Naive B cell (primary cell): Measurements from ENCODE around the gene ATAD2B. TPM values are rescaled to one million over a fixed set of nuclear protein-coding genes. Genes with fewer than 3 reads are reported as not detected.
"Not testable (repeated sequence)": the region's sequence is repeated elsewhere in the genome, so short reads cannot be mapped to it uniquely, and the experiment has no call there.

Source experiments
- ATAC-seq, 2 donors: fragments of 150-1000 bp; cut with Tn5 transposase; 2 replicates each; pipeline ENCODE4 v1.10.0; 2021; ENCODE audit warnings: low read depth in 2 of 2, mild to moderate bottlenecking in 2 of 2, moderate library complexity in 2 of 2
- DNase-seq: peaks from one replicate; pipeline ENCODE4 v3.0.0; 2022
- H3K27ac Mint-ChIP-seq, 6 donors: one replicate each; pipeline ENCODE4 v1.8.0; 2020 to 2022; ENCODE audit warnings: mild to moderate bottlenecking in 6 of 6, mixed read lengths in 6 of 6, moderate library complexity in 5 of 6, inconsistent platforms in 2 of 6
- H3K27me3 Mint-ChIP-seq, 3 donors: one replicate each; pipeline ENCODE4 v1.8.0; 2021 to 2022; ENCODE audit warnings: mixed read lengths in 3 of 3, mild to moderate bottlenecking in 1 of 3
- H3K36me3 Mint-ChIP-seq, 2 donors: one replicate each; pipeline ENCODE4 v1.8.0; 2020 to 2022; ENCODE audit warnings: mixed read lengths in 2 of 2, inconsistent platforms in 1 of 2, mild to moderate bottlenecking in 1 of 2
- H3K4me1 Mint-ChIP-seq, 3 donors: one replicate each; pipeline ENCODE4 v1.8.0; 2020 to 2022; ENCODE audit warnings: mixed read lengths in 3 of 3, inconsistent platforms in 1 of 3, mild to moderate bottlenecking in 1 of 3, moderate library complexity in 1 of 3
- H3K4me3 Mint-ChIP-seq, 8 donors: one replicate each; pipeline ENCODE4 v1.8.0; 2020 to 2022; ENCODE audit warnings: mild to moderate bottlenecking in 8 of 8, mixed read lengths in 8 of 8, moderate library complexity in 8 of 8, inconsistent platforms in 2 of 8
- H3K9me3 Mint-ChIP-seq, 7 donors: one replicate each; pipeline ENCODE4 v1.8.0; 2020 to 2022; ENCODE audit warnings: mixed read lengths in 7 of 7, mild to moderate bottlenecking in 5 of 7, inconsistent platforms in 2 of 7, moderate library complexity in 1 of 7
- polyA plus RNA-seq, 6 donors: library from polyadenylated mRNA; unstranded; fragments of 300-500 nt; fragmentation: Illumina TruSeq; gene quantifications; one replicate each; pipeline ENCODE4 v1.2.3, GENCODE V29; 2021; ENCODE audit warnings: low read depth in 6 of 6

The ATAD2B gene
- polyA plus RNA-seq, 6 donors from 2014 or later, result 8.7 to 21.6 (median 15.0) TPM

GRCh38 chr2:23791030-23791429 lies 135.9 kb downstream of the ATAD2B start:
- Mint-ChIP-seq H3K27ac (no peak overlapping the region), H3K9me3 (no peaks in the 10 kb centered on the region), H3K36me3 (peaks cover 2 to 16% of the 10 kb centered on the region in 2 donors)

DNA sequence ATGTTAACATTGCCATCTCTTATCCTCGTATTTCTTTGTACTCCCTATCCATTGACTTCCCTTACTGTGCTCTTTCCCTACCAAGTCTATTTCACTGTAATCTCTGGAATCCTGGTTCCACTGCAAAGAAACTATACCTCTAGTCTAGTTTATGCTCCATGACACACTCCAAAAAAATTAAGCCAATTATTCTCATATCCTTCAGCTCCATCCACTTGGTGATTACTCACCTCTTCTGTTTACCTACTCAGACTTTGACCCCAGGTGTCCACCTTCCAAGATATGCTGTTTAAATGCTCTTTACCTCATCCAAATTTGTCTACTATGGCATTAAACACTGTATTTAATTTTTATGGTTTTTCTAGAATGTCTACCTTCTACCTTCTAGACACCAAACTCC lies 137.9 kb downstream of the ATAD2B start:
- Mint-ChIP-seq H3K4me1 (peaks cover 14 to 22% (median 22%) of the 10 kb centered on the region in 3 donors), H3K27me3 (no peaks in the 10 kb centered on the region), H3K9me3 (no peaks in the 10 kb centered on the region), H3K36me3 (peaks cover 7 to 29% of the 10 kb centered on the region in 2 donors), H3K27ac (peak overlapping the region in 4 of 6 donors; percentile 1 to 37 (median 15)), H3K4me3 (no peak overlapping the region)
- DNase-seq (no peak), ATAC-seq (no peak)

More at GRCh38 chr2:23791030-23791429, 135.9 kb downstream of the ATAD2B start:
- H3K4me1 Mint-ChIP-seq, result peaks cover 14 to 22% (median 22%) of the 10 kb centered on the region in 3 donors
- H3K4me3 Mint-ChIP-seq, result no peak overlapping the region
- no peaks in the 10 kb centered on the region for H3K27me3 Mint-ChIP-seq
- ATAC-seq (no peak), DNase-seq (no peak)

DNA sequence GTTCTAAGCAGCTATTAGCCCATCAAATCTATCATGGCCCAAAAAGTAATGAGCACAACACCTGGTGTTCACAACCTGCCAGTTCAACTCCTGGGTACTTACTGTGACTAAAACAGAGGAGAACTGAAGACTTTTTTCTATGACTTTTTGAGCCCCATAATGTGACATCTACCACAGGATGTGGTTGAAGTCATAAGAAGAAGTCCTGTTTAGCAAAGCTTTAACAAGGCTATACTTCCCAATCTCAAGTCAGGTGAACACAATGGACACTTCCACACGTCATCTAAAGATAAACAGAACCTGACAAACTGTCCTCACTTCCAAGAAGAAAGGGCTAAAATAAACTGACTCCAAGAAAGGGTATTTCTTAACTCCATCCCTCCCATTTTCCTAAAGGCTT lies 138.8 kb downstream of the ATAD2B start:
- peak; percentile 93 to 95 for ATAC-seq
- Mint-ChIP-seq H3K9me3 (no peaks in the 10 kb centered on the region), H3K27me3 (no peaks in the 10 kb centered on the region), H3K4me1 (peaks cover 14 to 22% (median 22%) of the 10 kb centered on the region in 3 donors), H3K4me3 (no peak overlapping the region), H3K36me3 (peaks cover 7 to 29% of the 10 kb centered on the region in 2 donors), H3K27ac (peak overlapping the region; percentile 8 to 90 (median 52))
- DNase-seq, result peak; percentile 40

GRCh38 chr2:23784971-23785370 lies 142.0 kb downstream of the ATAD2B start:
- H3K27me3 Mint-ChIP-seq, result no peaks in the 10 kb centered on the region
- peaks cover 14 to 20% (median 15%) of the 10 kb centered on the region in 3 donors for H3K4me1 Mint-ChIP-seq
- ATAC-seq, result no peak
- H3K36me3 Mint-ChIP-seq, result peaks cover 15 to 30% of the 10 kb centered on the region in 2 donors
- no peaks in the 10 kb centered on the region for H3K9me3 Mint-ChIP-seq
- DNase-seq, result no peak
- H3K4me3 Mint-ChIP-seq, result no peak overlapping the region
- no peak overlapping the region for H3K27ac Mint-ChIP-seq

- no peaks in the 10 kb centered on the region for H3K27me3 Mint-ChIP-seq
Observed at GRCh38 chr2:23782646-23783045, 144.3 kb downstream of the ATAD2B start.

DNA sequence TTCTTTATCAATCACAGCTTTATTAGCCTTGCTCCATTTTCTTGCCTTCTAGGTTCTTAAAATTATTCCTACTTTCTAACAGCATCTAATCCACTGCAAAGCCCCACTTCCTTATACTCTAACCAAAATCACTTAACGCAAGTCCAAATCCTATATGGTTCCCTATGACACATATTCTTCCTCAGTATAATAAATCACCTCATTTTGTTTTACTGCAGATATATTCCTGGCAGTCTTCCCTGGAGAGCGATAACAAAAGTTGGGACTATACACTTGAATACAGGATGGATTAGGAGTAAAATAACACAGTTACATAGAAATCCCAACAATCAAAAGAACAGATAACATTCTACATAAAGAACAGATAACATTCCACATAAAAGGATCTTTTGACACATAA lies 144.8 kb downstream of the ATAD2B start:
- no peaks in the 10 kb centered on the region for H3K4me1 Mint-ChIP-seq
- peaks cover 16 to 24% of the 10 kb centered on the region in 2 donors for H3K36me3 Mint-ChIP-seq
- peak overlapping the region in 1 of 8 donors; percentile 23 for H3K4me3 Mint-ChIP-seq
- DNase-seq, result no peak
- H3K9me3 Mint-ChIP-seq, result no peaks in the 10 kb centered on the region
- ATAC-seq, result no peak
- H3K27ac Mint-ChIP-seq, result peak overlapping the region in 1 of 6 donors; percentile 0
- H3K27me3 Mint-ChIP-seq, result no peaks in the 10 kb centered on the region

More at GRCh38 chr2:23782646-23783045, 144.3 kb downstream of the ATAD2B start:
- Mint-ChIP-seq H3K9me3 (no peaks in the 10 kb centered on the region), H3K4me1 (peaks cover 0 to 2% (median 2%) of the 10 kb centered on the region in 3 donors), H3K36me3 (peaks cover 15 to 24% of the 10 kb centered on the region in 2 donors), H3K4me3 (no peak overlapping the region), H3K27ac (no peak overlapping the region)
- DNase-seq (no peak), ATAC-seq (no peak)

- H3K27ac Mint-ChIP-seq, ATAC-seq: not testable (repeated sequence)
- peaks cover 23 to 26% of the 10 kb centered on the region in 2 donors for H3K36me3 Mint-ChIP-seq
Observed at GRCh38 chr2:23780465-23780864, 146.5 kb downstream of the ATAD2B start.

DNA sequence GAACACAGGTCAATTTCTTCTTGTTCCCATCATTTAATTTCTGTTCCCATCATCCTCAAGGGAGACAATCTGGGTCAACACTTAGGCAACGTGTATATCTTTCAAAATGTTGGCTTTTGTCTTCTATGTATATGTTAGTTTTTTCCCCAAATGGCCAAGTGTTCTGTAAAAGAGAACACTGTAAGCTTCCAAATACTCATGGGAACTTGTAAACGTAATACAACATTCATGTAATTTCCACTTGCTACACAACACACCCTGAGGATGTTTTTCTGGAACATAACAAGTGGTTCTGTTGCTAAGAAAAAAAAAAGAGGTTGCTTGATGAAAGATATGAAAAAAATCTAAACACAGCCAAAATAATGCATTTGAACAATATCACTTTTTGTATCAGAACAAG lies 149.1 kb downstream of the ATAD2B start:
- Mint-ChIP-seq H3K4me1 (peaks cover 0 to 4% (median 4%) of the 10 kb centered on the region in 3 donors), H3K36me3 (peaks cover 13 to 28% of the 10 kb centered on the region in 2 donors), H3K27ac (no peak overlapping the region), H3K4me3 (no peak overlapping the region), H3K9me3 (no peaks in the 10 kb centered on the region), H3K27me3 (no peaks in the 10 kb centered on the region)
- ATAC-seq (no peak), DNase-seq (no peak)

More at GRCh38 chr2:23780465-23780864, 146.5 kb downstream of the ATAD2B start:
- not testable (repeated sequence) for H3K27me3 Mint-ChIP-seq, DNase-seq, H3K9me3 Mint-ChIP-seq, H3K4me1 Mint-ChIP-seq
- H3K4me3 Mint-ChIP-seq, result peak overlapping the region in 1 of 8 donors; percentile 52

DNA sequence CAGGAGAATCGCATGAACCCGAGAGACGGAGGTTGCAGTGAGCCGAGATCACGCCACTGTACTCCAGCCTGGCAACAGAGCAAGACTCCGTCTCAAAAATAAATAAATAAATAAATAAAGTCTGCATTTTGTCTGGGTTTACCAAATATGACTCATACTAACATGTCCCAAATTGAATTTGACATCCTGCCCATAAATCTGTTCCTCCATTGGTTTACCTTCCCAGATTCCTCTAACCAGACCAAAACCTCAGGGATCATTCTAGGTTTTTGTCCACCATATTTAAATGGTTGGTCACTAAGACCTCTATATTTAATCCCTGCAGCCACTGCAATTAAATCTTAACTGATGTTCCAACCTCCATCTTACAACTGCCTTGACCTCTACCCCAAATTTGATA lies 150.9 kb downstream of the ATAD2B start:
- ATAC-seq, result no peak
- peaks cover 0 to 6% (median 4%) of the 10 kb centered on the region in 3 donors for H3K4me1 Mint-ChIP-seq
- peaks cover 0 to 7% (median 1%) of the 10 kb centered on the region in 7 donors for H3K9me3 Mint-ChIP-seq
- no peak overlapping the region for H3K4me3 Mint-ChIP-seq
- H3K27ac Mint-ChIP-seq, result no peak overlapping the region
- no peak for DNase-seq
- peaks cover 20 to 30% of the 10 kb centered on the region in 2 donors for H3K36me3 Mint-ChIP-seq
- no peaks in the 10 kb centered on the region for H3K27me3 Mint-ChIP-seq

DNA sequence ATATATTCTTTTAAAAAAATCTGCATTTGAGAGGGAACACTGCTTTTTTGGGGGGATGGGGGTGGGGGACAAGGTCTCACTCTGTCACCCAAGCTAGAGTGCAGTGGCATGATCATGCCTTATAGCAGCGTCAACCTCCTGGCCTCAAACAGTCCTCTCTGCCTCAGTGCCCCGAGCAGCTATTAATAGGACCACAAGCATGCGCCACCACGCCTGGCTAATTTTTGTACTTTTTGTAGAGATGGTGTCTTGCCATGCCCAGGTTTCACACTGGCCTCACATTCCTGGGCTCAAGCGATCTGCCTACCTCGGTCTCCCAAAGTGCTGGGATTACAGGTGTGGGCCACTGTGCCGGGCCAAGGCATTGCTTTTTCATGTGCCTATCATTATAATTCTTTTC lies 154.2 kb downstream of the ATAD2B start:
- H3K27me3 Mint-ChIP-seq, result no peaks in the 10 kb centered on the region
- H3K4me3 Mint-ChIP-seq, result no peak overlapping the region
- peak; percentile 59 to 69 for ATAC-seq
- H3K27ac Mint-ChIP-seq, result no peak overlapping the region
- H3K36me3 Mint-ChIP-seq, result peaks cover 28 to 39% of the 10 kb centered on the region in 2 donors
- no peak for DNase-seq
- peaks cover 0 to 8% (median 1%) of the 10 kb centered on the region in 7 donors for H3K9me3 Mint-ChIP-seq
- H3K4me1 Mint-ChIP-seq, result peaks cover under 1 to 10% (median 6%) of the 10 kb centered on the region in 3 donors

GRCh38 chr2:23772056-23772455 lies 154.9 kb downstream of the ATAD2B start:
- Mint-ChIP-seq H3K27me3 (no peaks in the 10 kb centered on the region), H3K36me3 (peaks cover 28 to 41% of the 10 kb centered on the region in 2 donors), H3K9me3 (peaks cover 0 to 8% (median 1%) of the 10 kb centered on the region in 7 donors), H3K4me3 (no peak overlapping the region), H3K27ac (peak overlapping the region in 1 of 6 donors; percentile 4), H3K4me1 (peaks cover 4 to 10% (median 6%) of the 10 kb centered on the region in 3 donors)
- no peak for DNase-seq
- ATAC-seq, result no peak

DNA sequence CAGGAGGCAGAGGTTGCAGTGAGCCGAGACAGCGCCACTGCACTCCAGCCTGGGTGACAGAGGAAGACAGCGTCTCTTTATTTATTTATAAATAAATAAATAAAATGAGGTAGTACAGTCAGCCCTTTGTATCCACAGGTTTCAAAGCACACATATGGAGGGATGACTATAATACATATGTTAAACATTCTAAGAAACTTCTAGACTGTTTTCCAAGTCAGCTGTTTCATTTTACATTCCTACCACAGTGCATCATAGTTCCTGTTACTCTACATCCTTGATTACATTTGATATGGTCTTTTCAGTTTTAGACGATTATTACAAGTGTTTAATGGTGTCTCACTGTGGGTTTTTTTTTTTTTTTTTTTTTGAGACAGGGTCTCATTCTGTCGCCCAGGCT lies 157.6 kb downstream of the ATAD2B start:
- DNase-seq (no peak), ATAC-seq (no peak)
- Mint-ChIP-seq H3K9me3 (peaks cover 0 to 8% (median 1%) of the 10 kb centered on the region in 7 donors), H3K36me3 (peaks cover 20 to 24% of the 10 kb centered on the region in 2 donors), H3K27me3 (no peaks in the 10 kb centered on the region), H3K4me1 (peaks cover 4 to 10% (median 6%) of the 10 kb centered on the region in 3 donors), H3K27ac (peak overlapping the region in 1 of 6 donors; percentile 12), H3K4me3 (no peak overlapping the region)

- Mint-ChIP-seq H3K36me3 (peaks cover 20 to 24% of the 10 kb centered on the region in 2 donors), H3K9me3 (peaks cover 0 to 8% (median 1%) of the 10 kb centered on the region in 7 donors), H3K27me3 (no peaks in the 10 kb centered on the region), H3K4me3 (no peak overlapping the region), H3K4me1 (peaks cover 4 to 7% (median 4%) of the 10 kb centered on the region in 3 donors), H3K27ac (peak overlapping the region in 1 of 6 donors; percentile 6)
- ATAC-seq (no peak), DNase-seq (no peak)
Observed at GRCh38 chr2:23767876-23768621, 158.9 kb downstream of the ATAD2B start.

GRCh38 chr2:23762141-23762540 lies 164.8 kb downstream of the ATAD2B start:
- Mint-ChIP-seq H3K36me3 (peaks cover 12 to 18% of the 10 kb centered on the region in 2 donors), H3K27ac (peak overlapping the region in 2 of 6 donors; percentile 40 to 51), H3K4me3 (no peak overlapping the region), H3K4me1 (peaks cover 0 to 3% (median 0%) of the 10 kb centered on the region in 3 donors), H3K9me3 (no peaks in the 10 kb centered on the region), H3K27me3 (no peaks in the 10 kb centered on the region)
- ATAC-seq (no peak), DNase-seq (no peak)
